Kidney epithelial cell (primary cell): ENCODE results near the gene ERAP2. TPM values are rescaled to one million over a fixed set of nuclear protein-coding genes. Genes with fewer than 3 reads are reported as not detected.
A peak's percentile ranks its signal among the peaks of the same experiment; 100 is the strongest.

Experiments used
- DNase-seq: peaks from one replicate; pipeline ENCODE4 v3.0.0-alpha.2; 2010; ENCODE audit warnings: low read depth
- H3K27me3 ChIP-seq: 2 replicates; pipeline ENCODE4 v1.6.0; 2011; ENCODE audit warnings: low read length; ENCODE audit not compliant: control insufficient read depth, insufficient read depth
- H3K36me3 ChIP-seq: 2 replicates; pipeline ENCODE4 v1.5.1; 2011; ENCODE audit warnings: low read length; ENCODE audit not compliant: control insufficient read depth, insufficient read depth
- H3K4me3 ChIP-seq: 2 replicates; pipeline ENCODE4 v1.5.1; 2011; ENCODE audit warnings: low read depth, mild to moderate bottlenecking, control low read depth, low read length
- total RNA-seq: library from RNA; depleted of rRNA; stranded (reverse); fragments of >200 nt; gene quantifications from 2 replicates; pipeline ENCODE4 v1.2.3, GENCODE V29; 2015
- TF ChIP-seq, protein P1 (sequence below): IDR thresholded peaks from 2 replicates; pipeline ENCODE4 v1.5.1; 2011; ENCODE audit warnings: mild to moderate bottlenecking, moderate library complexity, low read length, control low read depth, inconsistent platforms; ENCODE audit not compliant: insufficient read depth, poor library complexity, severe bottlenecking

Gene ERAP2
- total RNA-seq, 1 donor from 2014 or later = 19.1 TPM

GRCh38 chr5:96864922-96865530, 11.3 kb upstream of the ERAP2 start:
- H3K27me3 ChIP-seq = no peaks in the 10 kb centered on the region
- H3K36me3 ChIP-seq = no peaks in the 10 kb centered on the region
- no peak for DNase-seq
- no peak overlapping the region for H3K4me3 ChIP-seq
- TF ChIP-seq, protein P1, sequence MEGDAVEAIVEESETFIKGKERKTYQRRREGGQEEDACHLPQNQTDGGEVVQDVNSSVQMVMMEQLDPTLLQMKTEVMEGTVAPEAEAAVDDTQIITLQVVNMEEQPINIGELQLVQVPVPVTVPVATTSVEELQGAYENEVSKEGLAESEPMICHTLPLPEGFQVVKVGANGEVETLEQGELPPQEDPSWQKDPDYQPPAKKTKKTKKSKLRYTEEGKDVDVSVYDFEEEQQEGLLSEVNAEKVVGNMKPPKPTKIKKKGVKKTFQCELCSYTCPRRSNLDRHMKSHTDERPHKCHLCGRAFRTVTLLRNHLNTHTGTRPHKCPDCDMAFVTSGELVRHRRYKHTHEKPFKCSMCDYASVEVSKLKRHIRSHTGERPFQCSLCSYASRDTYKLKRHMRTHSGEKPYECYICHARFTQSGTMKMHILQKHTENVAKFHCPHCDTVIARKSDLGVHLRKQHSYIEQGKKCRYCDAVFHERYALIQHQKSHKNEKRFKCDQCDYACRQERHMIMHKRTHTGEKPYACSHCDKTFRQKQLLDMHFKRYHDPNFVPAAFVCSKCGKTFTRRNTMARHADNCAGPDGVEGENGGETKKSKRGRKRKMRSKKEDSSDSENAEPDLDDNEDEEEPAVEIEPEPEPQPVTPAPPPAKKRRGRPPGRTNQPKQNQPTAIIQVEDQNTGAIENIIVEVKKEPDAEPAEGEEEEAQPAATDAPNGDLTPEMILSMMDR = no peak

GRCh38 chr5:96868603-96869371, 7.5 kb upstream of the ERAP2 start:
- Histone ChIP-seq H3K36me3 (no peaks in the 10 kb centered on the region), H3K27me3 (no peaks in the 10 kb centered on the region), H3K4me3 (no peak overlapping the region)
- no peak for DNase-seq
- TF ChIP-seq, protein P1 = peak; percentile 96

GRCh38 chr5:96869372-96869641, 7.0 kb upstream of the ERAP2 start:
- Histone ChIP-seq H3K27me3 (no peaks in the 10 kb centered on the region), H3K4me3 (no peak overlapping the region), H3K36me3 (no peaks in the 10 kb centered on the region)
- TF ChIP-seq, protein P1 = no peak
- DNase-seq = no peak

GRCh38 chr5:96870094-96871026, 5.9 kb upstream of the ERAP2 start:
- DNase-seq = no peak
- H3K4me3 ChIP-seq = no peak overlapping the region
- H3K27me3 ChIP-seq = no peaks in the 10 kb centered on the region
- H3K36me3 ChIP-seq = no peaks in the 10 kb centered on the region
- TF ChIP-seq, protein P1 = no peak

GRCh38 chr5:96871027-96871399, 5.3 kb upstream of the ERAP2 start:
- DNase-seq = no peak
- Histone ChIP-seq H3K27me3 (no peaks in the 10 kb centered on the region), H3K4me3 (no peak overlapping the region), H3K36me3 (no peaks in the 10 kb centered on the region)
- TF ChIP-seq, protein P1 = no peak
